Measurements from ENCODE around the gene ZC3H12D.

The ZC3H12D gene

GRCh38 chr6:149513915-149514314 is 29.1 kb upstream of the ZC3H12D start:
- Histone ChIP-seq H3K79me2 (ENCODE audit: insufficient read depth, low read length) (no peaks in the 10 kb centered on the region), H3K4me3 (ENCODE audit: low read depth in 1 of 2, low read length in 2 of 2) (no peak overlapping the region), H3K4me2 (ENCODE audit: insufficient read depth, low read length) (no peak overlapping the region), H3K27me3 (ENCODE audit: insufficient read depth, low read length, poor library complexity) (no peaks in the 10 kb centered on the region), H2AFZ (ENCODE audit: low read depth, low read length) (no peak overlapping the region), H3K36me3 (ENCODE audit: insufficient read depth, low read length) (peaks cover 26% of the 10 kb centered on the region), H3K9me3 (ENCODE audit: insufficient read depth, low read length, severe bottlenecking) (no peaks in the 10 kb centered on the region), H4K20me1 (ENCODE audit: insufficient read depth, low read length) (no peaks in the 10 kb centered on the region), H3K27ac (ENCODE audit: low read length) (no peak overlapping the region), H3K4me1 (ENCODE audit: insufficient read depth, low read length) (no peaks in the 10 kb centered on the region), H3K9ac (ENCODE audit: low read depth, low read length) (no peak overlapping the region)
- DNase-seq = no peak
- TF ChIP-seq, protein P1, sequence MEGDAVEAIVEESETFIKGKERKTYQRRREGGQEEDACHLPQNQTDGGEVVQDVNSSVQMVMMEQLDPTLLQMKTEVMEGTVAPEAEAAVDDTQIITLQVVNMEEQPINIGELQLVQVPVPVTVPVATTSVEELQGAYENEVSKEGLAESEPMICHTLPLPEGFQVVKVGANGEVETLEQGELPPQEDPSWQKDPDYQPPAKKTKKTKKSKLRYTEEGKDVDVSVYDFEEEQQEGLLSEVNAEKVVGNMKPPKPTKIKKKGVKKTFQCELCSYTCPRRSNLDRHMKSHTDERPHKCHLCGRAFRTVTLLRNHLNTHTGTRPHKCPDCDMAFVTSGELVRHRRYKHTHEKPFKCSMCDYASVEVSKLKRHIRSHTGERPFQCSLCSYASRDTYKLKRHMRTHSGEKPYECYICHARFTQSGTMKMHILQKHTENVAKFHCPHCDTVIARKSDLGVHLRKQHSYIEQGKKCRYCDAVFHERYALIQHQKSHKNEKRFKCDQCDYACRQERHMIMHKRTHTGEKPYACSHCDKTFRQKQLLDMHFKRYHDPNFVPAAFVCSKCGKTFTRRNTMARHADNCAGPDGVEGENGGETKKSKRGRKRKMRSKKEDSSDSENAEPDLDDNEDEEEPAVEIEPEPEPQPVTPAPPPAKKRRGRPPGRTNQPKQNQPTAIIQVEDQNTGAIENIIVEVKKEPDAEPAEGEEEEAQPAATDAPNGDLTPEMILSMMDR (IDR thresholded peaks at IDR 0.05; ENCODE audit: borderline replicate concordance, extremely low read depth, low read length, poor library complexity, severe bottlenecking) = no peak
- TF ChIP-seq EZH2 (IDR thresholded peaks at IDR 0.05; ENCODE audit: borderline replicate concordance, low read depth, low read length, severe bottlenecking) = no peak
- no peak for ATAC-seq (ENCODE audit: insufficient read depth, low read depth)

DNA sequence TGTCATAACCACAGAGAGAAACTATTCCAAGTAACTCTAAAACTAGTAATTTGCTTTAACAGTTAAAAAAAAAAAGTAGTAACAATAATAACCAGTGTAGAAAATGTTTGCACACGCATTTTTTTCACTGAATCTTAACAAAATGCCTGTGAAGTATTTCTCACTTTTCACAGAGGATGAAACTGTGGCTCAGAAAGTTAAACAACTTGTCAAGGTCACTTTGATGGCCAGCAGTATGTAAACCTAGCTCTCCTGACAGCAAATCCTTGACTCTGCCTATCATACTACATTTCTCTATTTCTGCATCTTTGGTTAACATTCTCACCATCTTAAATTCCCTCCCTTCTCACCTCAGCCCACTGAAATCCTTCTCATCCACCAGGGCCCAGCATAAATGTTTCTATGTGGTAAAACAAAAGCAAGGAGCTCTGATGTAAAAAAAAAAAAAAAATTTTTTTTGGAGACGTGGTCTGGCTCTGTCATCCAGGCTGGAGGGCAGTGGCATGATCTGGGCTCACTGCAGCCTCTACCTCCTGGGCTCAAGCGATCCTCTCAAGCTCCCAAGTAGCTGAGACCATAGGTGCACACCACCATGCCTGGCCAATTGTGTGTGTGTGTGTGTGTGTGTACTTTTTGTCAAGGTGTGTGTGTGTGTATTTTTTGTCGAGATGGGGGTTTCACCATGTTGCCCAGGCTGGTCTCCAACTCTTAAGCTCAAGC is 26.1 kb upstream of the ZC3H12D start:
- H3K9me3 ChIP-seq (ENCODE audit: insufficient read depth, low read length, severe bottlenecking) = no peaks in the 10 kb centered on the region
- H3K4me3 ChIP-seq (ENCODE audit: low read depth in 1 of 2, low read length in 2 of 2) = no peak overlapping the region
- no peak overlapping the region for H3K27ac ChIP-seq (ENCODE audit: low read length)
- no peak for ATAC-seq (ENCODE audit: insufficient read depth, low read depth)
- no peaks in the 10 kb centered on the region for H3K4me1 ChIP-seq (ENCODE audit: insufficient read depth, low read length)
- no peak overlapping the region for H2AFZ ChIP-seq (ENCODE audit: low read depth, low read length)
- H4K20me1 ChIP-seq (ENCODE audit: insufficient read depth, low read length) = no peaks in the 10 kb centered on the region
- no peak for TF ChIP-seq EZH2 (IDR thresholded peaks at IDR 0.05; ENCODE audit: borderline replicate concordance, low read depth, low read length, severe bottlenecking)
- TF ChIP-seq, protein P1 (IDR thresholded peaks at IDR 0.05; ENCODE audit: borderline replicate concordance, extremely low read depth, low read length, poor library complexity, severe bottlenecking) = no peak
- no peak overlapping the region for H3K9ac ChIP-seq (ENCODE audit: low read depth, low read length)
- peaks cover 18% of the 10 kb centered on the region for H3K36me3 ChIP-seq (ENCODE audit: insufficient read depth, low read length)
- no peaks in the 10 kb centered on the region for H3K27me3 ChIP-seq (ENCODE audit: insufficient read depth, low read length, poor library complexity)
- no peak for DNase-seq
- no peak overlapping the region for H3K4me2 ChIP-seq (ENCODE audit: insufficient read depth, low read length)
- H3K79me2 ChIP-seq (ENCODE audit: insufficient read depth, low read length) = no peaks in the 10 kb centered on the region

DNA sequence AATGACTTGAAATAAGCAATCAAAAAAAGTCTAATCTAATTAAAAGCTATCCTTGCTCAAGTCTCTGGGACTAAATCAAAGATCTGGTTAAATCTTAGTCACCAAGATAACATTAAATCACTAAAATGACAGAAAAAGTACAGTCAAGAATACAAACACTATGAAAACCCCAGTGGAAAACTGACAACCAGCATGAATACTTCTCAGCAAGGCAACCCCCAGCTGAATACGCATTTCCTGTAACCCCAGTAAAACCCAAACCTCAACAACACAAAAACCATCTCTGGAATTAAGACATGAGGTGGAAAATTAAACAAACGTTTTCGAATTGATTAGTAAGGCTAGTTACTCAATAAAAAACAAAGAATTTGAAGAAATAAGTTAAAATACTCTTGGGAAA is 23.7 kb upstream of the ZC3H12D start:
- no peaks in the 10 kb centered on the region for H4K20me1 ChIP-seq (ENCODE audit: insufficient read depth, low read length)
- no peak for ATAC-seq (ENCODE audit: insufficient read depth, low read depth)
- no peaks in the 10 kb centered on the region for H3K79me2 ChIP-seq (ENCODE audit: insufficient read depth, low read length)
- no peaks in the 10 kb centered on the region for H3K4me1 ChIP-seq (ENCODE audit: insufficient read depth, low read length)
- no peaks in the 10 kb centered on the region for H3K27me3 ChIP-seq (ENCODE audit: insufficient read depth, low read length, poor library complexity)
- H3K9me3 ChIP-seq (ENCODE audit: insufficient read depth, low read length, severe bottlenecking) = no peaks in the 10 kb centered on the region
- peaks cover 21% of the 10 kb centered on the region for H3K36me3 ChIP-seq (ENCODE audit: insufficient read depth, low read length)
- H3K9ac ChIP-seq (ENCODE audit: low read depth, low read length) = no peak overlapping the region
- no peak for TF ChIP-seq EZH2 (IDR thresholded peaks at IDR 0.05; ENCODE audit: borderline replicate concordance, low read depth, low read length, severe bottlenecking)
- TF ChIP-seq, protein P1 (IDR thresholded peaks at IDR 0.05; ENCODE audit: borderline replicate concordance, extremely low read depth, low read length, poor library complexity, severe bottlenecking) = no peak
- no peak overlapping the region for H3K4me3 ChIP-seq (ENCODE audit: low read depth in 1 of 2, low read length in 2 of 2)
- H3K4me2 ChIP-seq (ENCODE audit: insufficient read depth, low read length) = no peak overlapping the region
- DNase-seq = no peak
- no peak overlapping the region for H2AFZ ChIP-seq (ENCODE audit: low read depth, low read length)
- no peak overlapping the region for H3K27ac ChIP-seq (ENCODE audit: low read length)
